Renal pelvis (tissue), 4 donors: ENCODE measurements around the gene CACNA1C. TPM values are rescaled to one million over a fixed set of nuclear protein-coding genes. Genes with fewer than 3 reads are reported as not detected.
"Not testable (repeated sequence)": the region's sequence is repeated elsewhere in the genome, so short reads cannot be mapped to it uniquely, and the experiment has no call there.

Experiments used
- DNase-seq: peaks from one replicate; pipeline ENCODE4 v3.0.0-alpha.2; 2013
- polyA plus RNA-seq, 3 donors: library from polyadenylated mRNA; unstranded; fragments of 120-200 nt; gene quantifications; one replicate each; pipeline ENCODE4 v1.2.1, GENCODE V29; 2013; ENCODE audit not compliant: insufficient read length in 3 of 3

The CACNA1C gene
- polyA plus RNA-seq, 3 donors: 7.1 to 12.2 (median 10.0) TPM

GRCh38 chr12:2739069-2739468 is 686.3 kb downstream of the CACNA1C start:
- no peak for DNase-seq

GRCh38 chr12:2739832-2740641 is 687.2 kb downstream of the CACNA1C start:
- peak; percentile 20 for DNase-seq

- not testable (repeated sequence) for DNase-seq
Measured at GRCh38 chr12:2742037-2742436, 689.2 kb downstream of the CACNA1C start.

GRCh38 chr12:2743478-2743877 is 690.7 kb downstream of the CACNA1C start:
- no peak for DNase-seq

- no peak for DNase-seq
Measured at GRCh38 chr12:2745655-2746054, 692.9 kb downstream of the CACNA1C start.

Other genes starting within 250 kb of the CACNA1C start
- gene LRTM2, start 232.4 kb upstream of the CACNA1C start, polyA plus RNA-seq: under 1 TPM; 0.13 to 0.75 (median 0.67) TPM
- 1 to 10 TPM; 2.0 to 3.0 (median 2.7) TPM for gene CACNA2D4, start 134.3 kb upstream of the CACNA1C start, polyA plus RNA-seq
- gene DCP1B, start 48.5 kb upstream of the CACNA1C start, polyA plus RNA-seq: 10 to 100 TPM; 28.1 to 29.4 (median 28.3) TPM